ENCODE results near the gene STK40.

Gene STK40

DNA sequence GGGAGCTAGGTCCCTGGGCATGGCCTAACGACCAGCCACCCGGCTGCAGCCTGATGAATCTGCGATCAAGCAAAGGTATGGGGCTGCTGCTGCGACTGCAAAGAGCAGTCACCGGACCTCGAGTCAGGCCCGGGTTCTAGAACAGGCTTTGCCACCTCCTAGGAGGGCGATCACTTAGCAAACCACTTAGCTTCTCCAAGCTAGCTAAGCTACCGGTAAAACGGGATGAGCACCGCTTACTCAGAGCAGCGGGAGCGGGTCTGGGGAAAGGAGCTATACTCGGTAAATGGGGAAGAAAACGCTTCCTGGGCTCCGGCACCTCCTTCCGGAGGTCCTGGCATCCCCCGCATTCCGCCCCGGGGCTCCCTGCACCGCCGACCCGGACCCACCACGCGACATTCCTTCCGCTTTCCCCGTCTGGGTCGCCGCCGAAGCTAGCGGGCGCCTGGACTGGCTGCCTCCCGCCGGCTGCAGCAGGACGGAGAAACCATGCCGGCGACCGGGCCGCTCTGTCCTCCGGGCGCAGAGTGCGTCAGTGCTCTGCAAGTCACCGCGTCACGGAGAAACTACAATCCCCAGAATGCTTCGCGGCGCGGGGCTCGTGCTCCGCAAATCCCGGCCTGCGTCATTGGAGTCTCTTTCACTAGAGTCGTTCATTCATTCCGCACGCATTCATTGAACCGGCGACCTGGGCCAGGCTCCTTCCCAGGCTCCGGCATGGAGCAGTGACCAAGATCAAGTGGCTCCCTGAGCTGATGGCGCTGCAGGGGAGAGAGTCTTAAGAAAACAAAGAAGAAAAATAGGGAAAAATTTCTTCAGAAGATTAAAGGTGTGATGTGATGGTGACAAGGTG lies 11.9 kb upstream of the STK40 start, which contains the start of gene LSM10:
Gene LSM10 (minus strand): TSS at position 531 of the 853 bp plus-strand sequence. CDS start 3,779 bp downstream, outside the sequence.
- peak; percentile 86 for DNase-seq

DNA sequence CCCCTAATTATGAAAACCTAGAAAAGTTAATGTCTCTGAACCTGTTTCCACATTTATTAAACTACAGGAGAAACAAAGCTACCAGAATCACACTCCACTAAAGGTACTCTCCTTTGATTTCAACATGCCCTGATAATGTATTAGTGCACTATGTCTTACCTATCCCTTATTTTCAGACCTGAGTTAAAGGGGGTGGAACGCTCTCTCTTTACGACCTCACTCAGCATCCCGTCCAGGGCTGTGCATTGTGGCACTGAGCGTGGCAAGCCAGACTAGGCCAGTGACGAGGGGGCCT lies 11.3 kb upstream of the STK40 start:
- no peak for DNase-seq

DNA sequence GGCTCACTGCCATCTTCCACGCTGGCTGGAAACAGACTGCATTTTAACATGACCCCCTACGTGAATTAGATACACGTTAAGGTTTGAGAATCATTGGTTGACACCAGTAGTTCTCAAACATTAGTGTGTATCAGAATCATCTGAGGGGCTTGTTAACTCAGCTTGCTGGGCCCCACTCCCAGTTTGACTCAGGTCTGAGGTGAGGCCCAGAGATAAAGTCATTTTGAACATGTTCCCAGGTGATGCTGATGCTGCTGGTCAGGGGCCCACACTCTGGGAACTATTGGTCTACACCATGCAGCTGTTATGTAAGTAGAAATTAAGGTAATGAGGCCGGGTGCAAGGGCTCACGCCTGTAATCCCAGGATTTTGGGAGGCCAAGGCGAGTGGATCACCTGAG lies 10.6 kb upstream of the STK40 start:
- no peak for DNase-seq

DNA sequence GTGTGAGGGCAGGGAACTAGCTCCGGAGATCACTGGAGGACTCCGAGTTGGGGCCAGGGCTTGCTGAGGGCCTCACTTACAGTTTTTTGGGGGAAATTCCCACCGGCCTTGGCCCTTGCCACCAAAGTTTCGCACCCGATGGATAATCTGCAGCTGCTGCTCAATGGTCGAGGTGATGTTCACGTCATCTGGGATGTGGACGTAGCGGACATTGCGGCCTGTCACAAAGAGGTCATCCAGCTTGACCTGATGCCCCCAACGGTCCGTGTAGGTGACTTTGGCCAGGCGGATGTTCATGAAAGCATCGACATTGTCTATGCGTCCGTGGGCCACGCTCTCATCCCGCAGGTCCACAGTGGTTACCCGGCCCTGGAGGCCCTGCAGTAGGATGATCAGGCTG lies 8.0 kb upstream of the STK40 start:
- DNase-seq, result no peak

DNA sequence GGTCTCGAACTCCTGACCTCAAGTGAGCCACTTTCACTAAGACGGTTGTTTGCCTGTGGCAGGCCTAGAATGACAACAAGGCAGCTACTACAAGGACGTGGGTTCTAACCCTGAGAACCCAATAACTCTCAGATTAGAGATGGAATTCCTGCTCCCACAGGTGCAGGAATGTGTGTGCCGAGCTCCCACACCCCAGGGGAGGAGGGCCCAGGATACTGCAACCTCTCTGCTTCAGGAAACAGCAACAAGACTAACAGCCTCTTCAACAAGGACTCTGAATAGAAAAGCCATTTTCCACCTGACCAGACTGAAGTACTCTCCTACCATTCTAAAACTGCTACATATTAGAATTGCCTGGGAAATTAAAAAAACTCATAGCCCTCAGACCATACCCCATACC lies 7.1 kb upstream of the STK40 start:
- DNase-seq, result no peak

DNA sequence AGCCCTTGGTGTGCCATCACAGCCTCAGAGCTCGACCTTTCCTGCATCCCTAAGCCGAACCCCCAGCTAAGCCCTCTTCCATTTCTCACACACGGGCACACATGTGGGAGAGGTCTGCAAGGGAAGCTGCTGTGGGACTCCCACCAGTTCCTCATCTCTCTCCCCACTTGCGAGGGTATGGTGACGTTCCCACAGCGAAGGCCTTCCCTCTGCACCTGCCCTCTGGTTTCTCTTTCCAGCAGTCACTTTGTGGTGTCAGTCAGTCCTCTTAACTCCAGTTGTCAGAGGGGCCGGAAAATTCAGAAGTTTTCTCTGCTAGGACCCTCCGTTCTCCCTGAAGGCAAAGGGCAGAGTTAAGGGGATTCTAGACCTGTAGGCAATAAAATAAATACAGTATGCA lies 5.5 kb upstream of the STK40 start:
- DNase-seq, result no peak

DNA sequence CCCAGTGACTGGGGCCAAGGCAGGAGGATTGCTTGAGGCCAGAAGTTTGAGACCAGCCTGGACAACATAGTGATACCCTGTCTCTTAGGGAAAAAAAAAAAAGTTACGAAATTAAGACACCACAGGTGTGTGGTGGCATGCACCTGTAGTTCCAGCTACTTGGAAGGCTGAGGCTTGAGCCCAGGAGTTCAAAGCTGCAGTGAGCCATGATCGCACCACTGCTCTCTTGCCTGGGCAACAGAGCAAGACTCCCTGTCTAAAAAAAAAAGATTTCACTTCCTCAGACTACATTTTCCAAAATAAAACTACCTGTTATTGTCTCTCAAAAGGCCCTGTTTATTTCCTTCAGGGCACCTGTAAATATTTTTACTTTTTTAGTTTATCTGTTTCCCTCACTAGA lies 4.7 kb upstream of the STK40 start:
- DNase-seq, result no peak

DNA sequence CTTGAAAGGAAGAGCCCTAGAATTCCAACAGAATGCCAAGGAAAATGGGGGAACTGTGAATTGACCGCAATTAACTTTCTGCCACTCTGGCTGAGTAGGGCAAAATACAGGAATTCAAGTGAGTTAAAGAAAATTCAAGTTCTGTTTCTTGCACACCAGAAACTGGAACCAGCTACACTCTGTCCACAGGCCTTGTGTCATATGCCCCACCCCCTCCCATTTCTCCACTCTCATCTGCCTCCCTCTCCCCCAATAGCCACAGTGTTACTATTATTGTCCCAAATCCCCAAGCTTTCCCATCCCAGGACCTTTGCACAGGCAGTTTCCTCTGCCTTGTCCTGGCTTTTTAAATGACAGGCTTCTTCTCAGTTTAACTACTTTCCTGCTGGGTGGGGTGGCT lies 4.3 kb upstream of the STK40 start:
- no peak for DNase-seq

DNA sequence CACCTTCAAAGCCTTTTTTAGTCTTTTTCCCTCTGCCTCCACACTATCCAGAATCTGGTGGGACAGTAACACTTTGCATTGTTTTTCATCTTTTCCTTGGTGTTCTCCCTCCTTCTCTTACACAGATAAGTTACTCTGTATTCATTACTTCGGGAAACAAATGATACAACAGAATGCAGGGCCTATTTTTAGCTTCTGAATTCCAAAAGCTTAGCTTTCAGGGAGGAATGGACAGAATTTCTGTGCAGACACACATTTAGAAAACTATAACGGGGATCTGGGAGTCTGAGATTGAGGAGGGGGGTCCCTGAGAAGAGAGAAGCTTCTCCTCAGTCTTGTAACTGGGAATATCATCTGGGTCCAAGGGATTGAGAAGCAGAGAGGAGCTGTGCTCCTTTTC lies 3.5 kb upstream of the STK40 start:
- DNase-seq, result no peak

DNA sequence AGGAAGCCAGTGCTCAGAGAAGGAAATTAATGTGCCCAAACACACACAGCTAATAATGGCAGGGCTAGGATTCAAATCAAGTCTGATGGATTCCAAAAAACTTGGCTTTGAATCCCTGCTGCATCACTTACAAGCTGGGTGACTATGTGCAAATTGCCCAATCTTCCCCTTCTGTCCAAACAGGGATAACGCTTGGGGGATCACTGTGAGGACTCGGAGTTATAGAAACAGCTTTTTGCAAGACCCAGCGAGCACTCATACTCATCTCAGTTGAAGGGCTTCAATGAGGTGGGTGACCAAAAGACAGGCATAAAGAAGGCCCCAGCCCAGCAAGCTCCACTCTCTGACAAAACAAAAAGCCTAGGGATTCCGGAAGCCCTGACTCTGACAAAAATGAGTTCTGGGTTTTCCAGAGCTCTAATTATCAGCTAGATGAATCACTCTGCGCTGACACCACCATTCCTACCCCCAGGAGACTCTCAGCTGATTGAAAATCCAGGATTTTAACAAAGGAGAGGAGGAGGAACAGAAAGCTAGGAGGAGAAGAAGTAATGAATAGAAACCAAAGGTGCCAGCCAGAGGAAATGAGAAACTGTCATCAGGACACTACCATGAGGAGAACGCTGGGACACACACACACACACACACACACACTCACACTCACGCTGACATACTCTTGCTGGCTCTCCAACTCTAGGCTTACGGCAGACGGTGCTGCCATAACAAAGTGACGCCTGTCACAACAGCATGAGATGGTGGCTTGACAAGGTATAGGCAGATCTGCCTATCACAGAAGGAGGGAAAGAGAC lies 1.6 kb upstream of the STK40 start:
- no peak for DNase-seq

DNA sequence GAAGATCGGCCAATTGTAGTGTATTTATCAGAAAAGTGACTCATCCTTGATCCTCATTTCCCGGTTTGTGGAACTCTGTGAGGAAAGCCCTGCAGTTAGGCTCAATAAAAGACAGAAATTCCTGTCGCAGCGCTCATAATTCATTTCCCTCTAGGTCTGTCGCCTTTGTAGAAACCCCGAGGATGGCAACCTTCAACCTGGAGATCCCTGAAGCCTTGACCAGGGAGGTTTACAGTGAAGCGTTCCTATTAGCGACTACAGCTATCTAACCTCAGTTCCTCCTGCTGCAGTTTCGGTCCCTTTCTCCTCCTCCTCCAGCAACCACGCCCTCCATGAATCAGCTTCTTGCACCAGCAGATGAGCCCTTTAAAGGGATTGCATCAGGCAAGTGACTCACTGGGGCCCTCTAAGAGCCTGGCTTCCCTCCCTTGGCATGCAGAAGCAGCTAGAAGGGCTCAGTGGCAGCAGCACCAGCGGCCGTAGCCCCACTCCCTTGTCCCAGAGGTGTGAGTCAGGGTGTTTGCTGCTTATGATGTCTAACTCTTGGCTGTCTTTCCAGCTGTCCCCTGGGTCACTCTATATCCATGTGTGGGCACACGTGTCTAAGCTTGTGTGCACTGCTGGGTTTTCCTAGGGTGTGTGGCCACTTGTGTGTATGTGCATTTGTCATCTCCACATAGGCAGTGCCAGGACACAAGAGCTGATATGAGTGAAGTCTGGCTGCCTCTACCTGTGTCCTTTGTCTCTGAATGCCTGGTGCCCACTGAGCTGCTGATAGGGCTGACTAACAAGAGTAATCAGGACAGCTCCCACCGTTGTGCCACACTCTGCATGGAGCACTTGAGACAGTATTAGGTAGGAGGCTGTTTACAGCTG lies 779 bp upstream of the STK40 start:
- peak; percentile 76 for DNase-seq

DNA sequence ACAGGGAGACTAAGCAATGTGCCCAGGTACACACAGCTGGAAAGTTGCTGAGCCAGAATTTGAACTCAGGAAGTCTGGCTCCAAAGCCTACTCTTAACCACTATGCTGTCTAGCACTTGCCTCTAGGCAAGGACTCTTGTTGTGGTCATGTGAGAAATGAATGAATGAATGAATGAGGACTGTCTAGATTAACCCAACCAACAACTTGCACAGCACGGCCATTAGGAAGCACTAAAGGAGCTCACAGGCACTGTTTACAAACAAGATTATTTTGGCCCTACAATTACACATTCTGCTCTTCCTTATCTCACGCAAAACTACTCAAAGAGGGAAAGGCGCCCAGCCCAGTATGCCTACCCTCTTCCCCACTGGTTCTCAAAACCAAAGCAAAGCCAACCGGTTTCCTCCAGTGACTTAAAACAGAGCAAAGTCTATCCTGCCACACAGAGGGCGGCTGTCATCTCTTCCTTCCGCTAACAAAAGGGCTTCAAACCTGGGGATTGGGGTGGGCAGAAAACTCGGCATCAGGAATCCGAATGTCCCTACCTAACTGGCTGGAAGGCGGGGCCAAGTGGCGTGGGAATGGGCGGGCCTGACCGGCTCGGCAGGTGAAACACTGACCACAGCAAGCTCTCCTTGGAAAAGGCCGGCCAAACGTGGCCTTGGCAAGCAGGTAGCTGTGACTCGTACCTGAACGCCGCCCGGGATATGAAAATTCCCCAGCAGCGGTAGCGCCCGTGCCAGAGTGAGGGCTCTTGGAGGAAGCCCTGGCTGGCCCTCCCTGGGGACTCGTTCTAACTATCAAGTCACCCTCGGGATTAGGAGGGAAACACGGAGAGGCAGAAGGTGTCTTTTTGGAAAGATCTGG lies 948 bp downstream of the STK40 start:
- DNase-seq, result peak; percentile 82

DNA sequence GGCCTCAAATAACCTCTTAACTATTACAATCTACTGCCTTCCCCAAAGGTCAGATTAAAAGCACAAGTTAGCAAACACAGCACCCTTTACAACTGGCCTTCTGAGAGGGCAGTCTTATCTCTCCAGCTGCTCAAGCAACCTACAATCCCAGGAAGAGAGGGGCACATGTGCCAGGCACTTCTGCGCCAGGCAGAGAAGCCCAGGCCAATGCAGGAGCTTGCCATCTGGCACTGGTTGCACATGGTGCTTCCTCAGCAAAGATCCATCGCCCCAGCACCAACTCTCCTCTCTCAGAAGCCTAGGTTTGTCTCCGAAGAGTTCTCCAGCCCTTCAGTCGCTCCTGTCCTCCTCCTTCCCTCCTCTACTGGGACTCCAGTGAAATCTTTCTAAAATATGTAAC lies 2.5 kb downstream of the STK40 start:
- DNase-seq, result no peak

DNA sequence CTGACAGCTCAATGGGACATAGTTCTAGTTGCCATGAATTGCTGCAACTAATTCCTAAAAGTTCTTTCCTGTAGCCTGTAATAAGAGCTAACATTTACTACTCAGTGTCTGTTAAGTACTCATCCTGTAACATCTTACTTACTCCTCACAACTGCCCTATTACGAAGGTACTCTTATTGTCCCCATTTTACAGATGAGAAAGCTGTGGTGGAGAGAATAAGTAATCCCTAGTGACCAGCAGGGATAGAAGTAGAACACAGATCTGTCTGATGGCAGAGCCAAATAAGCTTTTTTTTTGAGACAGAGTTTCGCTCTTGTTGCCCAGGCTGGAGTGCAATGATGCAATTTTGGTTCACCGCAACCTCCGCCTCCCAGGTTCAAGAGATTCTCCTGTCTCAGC lies 3.1 kb downstream of the STK40 start:
- DNase-seq, result no peak

DNA sequence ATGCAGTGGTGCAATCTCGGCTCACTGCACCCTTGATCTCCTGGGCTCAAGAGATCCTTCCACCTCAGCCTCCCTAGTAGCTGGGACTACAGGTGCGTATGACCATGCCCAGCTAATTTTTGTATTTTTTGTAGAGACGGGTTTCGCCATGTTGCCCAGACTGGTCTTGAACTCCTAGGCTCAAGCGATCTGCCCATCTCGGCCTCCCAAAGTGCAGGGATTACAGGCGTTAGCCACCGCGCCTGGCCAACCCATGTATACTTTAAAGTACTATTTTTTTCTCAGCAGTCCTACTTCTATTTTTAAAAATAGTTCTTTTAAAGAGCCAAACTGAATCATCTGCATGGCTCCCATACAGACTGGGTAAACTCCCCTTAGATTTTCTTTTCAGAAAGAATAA lies 3.5 kb downstream of the STK40 start:
- DNase-seq, result no peak

DNA sequence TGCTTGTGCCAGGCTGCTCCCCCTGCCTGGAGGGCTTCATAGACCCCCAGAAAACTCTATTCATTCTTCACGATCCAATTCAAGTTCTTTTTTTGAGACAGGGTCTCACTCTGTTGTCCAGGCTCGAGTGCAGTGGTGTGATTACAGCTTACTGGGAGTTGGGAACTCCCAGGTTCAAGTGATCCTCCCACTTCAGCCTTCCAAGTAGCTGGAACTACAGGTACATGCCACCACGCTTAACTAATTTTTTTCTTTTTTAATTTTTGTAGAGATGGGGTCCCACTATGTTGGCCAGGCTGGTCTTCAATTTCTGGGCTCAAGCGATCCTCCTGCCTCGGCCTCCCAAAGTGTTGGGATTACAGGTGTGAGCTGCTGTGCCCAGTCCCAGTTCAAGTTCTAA lies 4.3 kb downstream of the STK40 start:
- DNase-seq, result no peak

DNA sequence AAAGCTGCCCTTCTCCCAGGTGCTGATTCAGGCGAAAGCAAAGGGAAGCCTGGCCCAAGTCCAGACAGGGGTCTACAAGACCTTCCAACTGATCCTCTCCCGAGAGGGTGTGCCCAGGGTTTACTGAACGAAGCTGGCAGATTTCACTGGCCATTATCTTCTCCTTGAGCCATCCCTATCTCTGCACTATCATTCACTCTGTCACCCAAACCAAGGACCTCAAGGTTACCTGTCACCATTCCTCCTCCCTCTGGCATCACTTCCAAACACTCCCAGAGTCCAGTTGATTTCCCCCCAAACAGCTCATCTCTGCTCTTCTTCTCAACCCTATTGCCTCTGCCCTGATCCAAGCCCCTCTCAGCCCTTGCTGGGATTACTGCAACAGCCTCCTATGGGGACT lies 4.9 kb downstream of the STK40 start:
- DNase-seq, result no peak

DNA sequence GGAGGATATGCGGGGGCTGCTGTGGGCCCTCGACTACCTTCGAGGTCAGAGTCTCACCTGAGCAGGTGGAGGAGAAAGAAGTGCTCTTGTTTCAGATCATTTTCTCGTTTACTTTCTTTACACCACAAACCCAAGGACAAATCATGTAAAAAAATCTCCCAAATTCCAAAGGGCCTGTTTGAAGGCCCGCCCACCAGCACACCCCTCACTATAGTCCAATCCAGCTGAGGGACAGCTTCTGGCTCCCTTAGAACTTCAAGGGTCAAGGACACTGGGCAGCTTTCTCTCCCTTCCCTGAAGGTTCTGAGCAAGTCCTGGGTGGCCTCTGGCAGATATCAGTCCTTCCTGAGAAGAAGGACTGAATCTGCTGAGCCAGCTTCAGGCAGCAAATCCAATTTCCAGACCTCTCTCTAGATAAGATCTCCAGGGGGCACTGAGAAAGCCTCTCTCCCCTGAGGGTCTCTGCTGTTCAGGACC lies 5.5 kb downstream of the STK40 start:
- DNase-seq, result no peak

DNA sequence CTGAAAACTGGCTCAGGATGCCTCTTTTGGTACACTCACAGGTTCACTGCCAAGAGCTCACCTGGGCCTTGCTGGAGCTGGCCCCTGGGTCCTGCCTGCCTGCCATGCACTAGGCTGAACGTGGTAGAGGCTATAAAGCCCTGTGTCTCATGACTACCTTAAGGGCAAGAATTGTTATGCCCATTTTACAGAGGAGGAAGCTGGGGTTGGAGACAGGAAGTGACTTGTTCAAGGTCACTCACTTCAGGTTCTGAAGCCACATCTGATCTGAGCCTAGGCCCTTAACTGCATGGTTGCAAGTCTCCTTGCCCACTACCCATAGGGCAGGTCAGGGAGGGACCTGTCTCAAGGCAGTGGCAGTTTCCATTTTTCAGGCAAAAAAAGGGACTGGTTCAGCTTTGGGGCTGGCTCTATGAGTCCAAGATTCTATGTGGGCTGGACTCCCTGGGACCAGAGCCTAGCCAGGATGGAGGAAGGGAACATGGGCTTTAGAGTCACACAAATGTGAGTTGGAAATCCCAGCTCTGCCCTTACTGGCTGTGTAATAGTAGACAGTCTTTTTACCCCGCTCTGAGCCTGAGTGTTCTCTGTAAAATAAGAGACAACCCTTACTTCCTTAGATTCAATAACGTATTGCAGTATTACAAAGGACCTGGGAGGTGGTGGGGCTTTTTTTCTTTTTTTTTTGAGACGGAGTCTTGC lies 7.8 kb downstream of the STK40 start:
- no peak for DNase-seq

DNA sequence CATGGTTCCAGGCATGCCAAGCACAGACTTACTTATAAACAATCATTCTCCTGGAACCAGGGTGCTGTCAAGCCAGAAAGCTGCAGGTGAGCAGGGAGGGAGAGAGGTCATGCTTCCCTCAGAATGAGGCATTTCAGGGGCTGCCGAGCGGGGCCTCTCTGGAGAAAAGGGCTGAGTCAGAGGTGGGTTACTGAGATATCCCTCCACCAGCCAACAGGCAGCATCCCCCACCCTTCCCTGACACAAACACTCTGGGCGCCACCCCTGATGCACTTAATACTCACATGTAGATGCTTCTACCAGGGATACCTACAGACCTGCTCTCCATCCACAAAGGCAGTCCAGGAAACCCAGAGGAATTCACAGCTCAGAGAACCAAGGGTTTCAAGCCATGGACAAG lies 13.1 kb downstream of the STK40 start:
- no peak for DNase-seq

DNA sequence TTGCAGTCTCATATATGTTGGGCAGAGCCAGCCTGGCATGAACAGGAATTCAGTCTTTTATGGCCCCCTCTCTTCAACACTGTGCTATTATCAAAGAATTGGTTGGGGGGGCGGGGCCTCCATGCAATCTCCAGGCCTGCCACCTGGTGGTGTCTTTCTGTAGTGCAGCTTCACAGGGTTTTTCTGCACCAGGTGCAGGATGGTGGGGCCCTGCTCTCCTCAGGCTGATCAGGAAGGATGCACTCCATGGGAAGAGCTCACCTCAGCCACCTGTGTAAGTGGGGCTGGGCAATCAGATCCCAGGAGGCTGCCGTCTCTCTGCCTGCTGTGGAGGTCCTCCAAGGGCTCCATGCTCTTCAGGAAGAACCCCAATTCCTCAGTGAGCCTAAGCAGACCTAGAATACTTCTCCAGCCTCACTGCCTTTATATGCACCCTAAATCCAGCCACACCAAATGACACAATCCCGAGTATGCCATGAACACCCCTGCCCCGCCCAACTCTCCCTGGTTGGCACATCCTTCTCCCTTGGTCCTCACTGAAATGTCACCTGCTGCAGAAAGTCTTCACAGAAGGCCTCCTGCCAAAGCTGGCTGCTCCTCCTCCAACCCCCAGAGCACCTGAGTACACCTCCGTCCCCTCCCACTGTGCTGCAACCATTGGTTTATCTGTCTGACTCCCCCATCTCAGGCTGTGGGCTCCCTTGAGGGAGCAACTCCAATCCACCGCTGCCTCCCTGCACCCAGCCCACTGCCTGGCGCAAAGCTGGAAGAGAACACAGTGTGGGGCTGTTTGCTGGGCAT lies 16.5 kb downstream of the STK40 start:
- DNase-seq, result peak; percentile 72
